CD4-positive, alpha-beta T cell (primary cell): ENCODE measurements around the gene CCDC157. TPM values are rescaled to one million over a fixed set of nuclear protein-coding genes. Genes with fewer than 3 reads are reported as not detected.
A peak's percentile ranks its signal among the peaks of the same experiment; 100 is the strongest.

ENCODE experiments used
- ATAC-seq: fragments of 200-7000 bp; cut with Tn5 transposase; one replicate; pipeline ENCODE4 v1.10.0; 2022; ENCODE audit warnings: mild to moderate bottlenecking; ENCODE audit not compliant: poor library complexity
- CTCF ChIA-PET: fragments of 350-600 bp; sonication (Branson Sonifier 250); formaldehyde crosslinking; loops from one replicate; lab custom pipeline; 2021; ENCODE audit warnings: antibody characterized with exemption, inconsistent platforms; lab: Charles Lee
- POLR2A ChIA-PET: fragments of 350-600 bp; sonication (Branson Sonifier 250); formaldehyde crosslinking; loops from one replicate; lab custom pipeline; 2021; ENCODE audit warnings: antibody characterized with exemption, inconsistent platforms; lab: Charles Lee
- DNase-seq, 14 experiments: peaks; one replicate each; pipeline ENCODE4 v3.0.0-alpha.2; 2013 to 2020; ENCODE audit warnings: mixed read lengths in 2 of 14
- H3K27ac ChIP-seq, 2 donors: one replicate each; pipeline versions ENCODE4 v1.5.1 to v1.7.0; 2013; ENCODE audit warnings: low read length in 2 of 2, low read depth in 1 of 2, mild to moderate bottlenecking in 1 of 2
- H3K27me3 ChIP-seq, 2 experiments: 1 replicate in 1 of 2; 2 replicates in 1 of 2; pipeline versions ENCODE4 v1.6.1 to v1.7.0; 2013; ENCODE audit warnings: low read length in 2 of 2, control low read depth in 1 of 2, mild to moderate bottlenecking in 1 of 2, moderate library complexity in 1 of 2; ENCODE audit not compliant: insufficient read depth in 2 of 2, control insufficient read depth in 1 of 2
- H3K36me3 ChIP-seq: one replicate; pipeline ENCODE4 v1.6.1; 2013; ENCODE audit warnings: low read length, control low read depth; ENCODE audit not compliant: insufficient read depth
- H3K4me1 ChIP-seq: one replicate; pipeline ENCODE4 v1.6.1; 2013; ENCODE audit warnings: low read length, control low read depth; ENCODE audit not compliant: insufficient read depth
- H3K4me3 ChIP-seq: one replicate; pipeline ENCODE4 v1.5.1; 2013; ENCODE audit warnings: mild to moderate bottlenecking, low read length, moderate library complexity
- H3K9me3 ChIP-seq, 2 experiments: 1 replicate in 1 of 2; 2 replicates in 1 of 2; pipeline versions ENCODE4 v1.6.1 to v1.7.0; 2013; ENCODE audit warnings: low read length in 2 of 2, mild to moderate bottlenecking in 2 of 2, control low read depth in 1 of 2, moderate library complexity in 1 of 2; ENCODE audit not compliant: control insufficient read depth in 1 of 2, insufficient read depth in 1 of 2
- H3K27ac Mint-ChIP-seq: one replicate; pipeline ENCODE4 v1.8.0; 2020; ENCODE audit warnings: mixed read lengths
- H3K27me3 Mint-ChIP-seq: one replicate; pipeline ENCODE4 v1.8.0; 2021; ENCODE audit warnings: mixed read lengths
- H3K36me3 Mint-ChIP-seq: one replicate; pipeline ENCODE4 v1.8.0; 2021; ENCODE audit warnings: low read depth, mixed read lengths
- H3K4me1 Mint-ChIP-seq: one replicate; pipeline ENCODE4 v1.8.0; 2021; ENCODE audit warnings: low read depth, mixed read lengths
- H3K4me3 Mint-ChIP-seq: one replicate; pipeline ENCODE4 v1.8.0; 2020; ENCODE audit warnings: mild to moderate bottlenecking, mixed read lengths
- H3K9me3 Mint-ChIP-seq: one replicate; pipeline ENCODE4 v1.8.0; 2020; ENCODE audit warnings: mixed read lengths
- CTCF ChIP-seq: fragments of 200-600 bp; IDR thresholded peaks from one replicate; pipeline ENCODE4 v1.8.0; 2022; ENCODE audit warnings: antibody characterized with exemption, mild to moderate bottlenecking
- intact Hi-C, 2 experiments: fragments of 100-400 bp; cut with DNase I in 1 of 2; cut with micrococcal nuclease in 1 of 2; formaldehyde crosslinking; loops; one replicate each; pipeline versions ENCODE4 v1.15.1 to v1.9.0; 2023 to 2025; cut with DNase I, micrococcal nuclease
- total RNA-seq, 174 experiments: library from RNA in 2 of 174; stranded (reverse) in 2 of 174; gene quantifications; one replicate each; pipeline ENCODE4 v1.2.3 and lab custom pipeline; 2021 to 2026

CCDC157 gene
- total RNA-seq, 2 experiments from 2014 or later: 8.3 to 10.1 TPM

GRCh38 chr22:30323246-30323645 lies 33.6 kb upstream of the CCDC157 start:
- ATAC-seq (no peak), DNase-seq (no peak)
- ChIA-PET CTCF (interaction anchor here (1.3 to 2.8 kb wide), 3 partner anchors 9 to 35 kb away, joined by 5 to 18 read pairs (median 6); partner anchors contain the start of gene CASTOR1), POLR2A (interaction anchor here (1.0 to 11.4 kb wide), 7 partner anchors 9 to 101 kb away, joined by 3 to 290 read pairs (median 7); partner anchors contain the start of genes CASTOR1, CCDC157 and SF3A1)
- TF ChIP-seq CTCF: no peak
- H3K27ac ChIP-seq: no peak overlapping the region
- peaks cover 80% of the 10 kb centered on the region for H3K36me3 Mint-ChIP-seq
- H3K4me3 ChIP-seq: no peak overlapping the region
- peak overlapping the region; percentile 93 for H3K4me3 Mint-ChIP-seq
- peak overlapping the region; percentile 84 for H3K27ac Mint-ChIP-seq
- H3K27me3 ChIP-seq: no peaks in the 10 kb centered on the region
- H3K9me3 ChIP-seq: no peaks in the 10 kb centered on the region
- H3K27me3 Mint-ChIP-seq: no peaks in the 10 kb centered on the region
- peaks cover 83% of the 10 kb centered on the region for H3K4me1 Mint-ChIP-seq
- peaks cover 41% of the 10 kb centered on the region for H3K36me3 ChIP-seq
- H3K9me3 Mint-ChIP-seq: no peaks in the 10 kb centered on the region
- intact Hi-C loops: no loop called here
- peaks cover 90% of the 10 kb centered on the region for H3K4me1 ChIP-seq

- H3K4me3 Mint-ChIP-seq: peak overlapping the region; percentile 93
- Histone ChIP-seq H3K4me3 (peak overlapping the region; percentile 71), H3K9me3 (no peaks in the 10 kb centered on the region), H3K27me3 (no peaks in the 10 kb centered on the region), H3K4me1 (peaks cover 80% of the 10 kb centered on the region), H3K27ac (peak overlapping the region; percentile 25 to 33), H3K36me3 (peaks cover 33% of the 10 kb centered on the region)
- ATAC-seq (peak; percentile 17), DNase-seq (peak in 12 of 14 experiments; percentile 16 to 81 (median 35))
- H3K27ac Mint-ChIP-seq: peak overlapping the region; percentile 84
- intact Hi-C loops: loop anchor here (2.0 kb wide), 2 partner anchors 13 to 17 kb away; no protein-coding TSS in a partner anchor
- peaks cover 71% of the 10 kb centered on the region for H3K36me3 Mint-ChIP-seq
- H3K27me3 Mint-ChIP-seq: no peaks in the 10 kb centered on the region
- ChIA-PET POLR2A (interaction anchor here (1.0 to 11.4 kb wide), 7 partner anchors 10 to 100 kb away, joined by 3 to 290 read pairs (median 7); partner anchors contain the start of genes CASTOR1, CCDC157 and SF3A1), CTCF (interaction anchor here (0.7 to 2.8 kb wide), 2 partner anchors 17 to 35 kb away, joined by 4 to 18 read pairs; partner anchors contain the start of gene CASTOR1)
- peaks cover 77% of the 10 kb centered on the region for H3K4me1 Mint-ChIP-seq
- TF ChIP-seq CTCF: no peak
- H3K9me3 Mint-ChIP-seq: no peaks in the 10 kb centered on the region
These were observed 32.6 kb upstream of the CCDC157 start for GRCh38 chr22:30324014-30324730.

- intact Hi-C loops: loop anchor here (2.0 kb wide), 2 partner anchors 14 to 18 kb away; no protein-coding TSS in a partner anchor
These were observed 31.6 kb upstream of the CCDC157 start for GRCh38 chr22:30325065-30325720.

More at GRCh38 chr22:30325065-30325720, 31.6 kb upstream of the CCDC157 start:
- ChIA-PET CTCF (interaction anchor here (0.9 to 2.8 kb wide), 3 partner anchors 11 to 62 kb away, joined by 4 to 18 read pairs (median 6); partner anchors contain the start of genes CASTOR1 and RNF215), POLR2A (interaction anchor here (0.8 to 11.4 kb wide), 6 partner anchors 11 to 62 kb away, joined by 3 to 290 read pairs (median 59); partner anchors contain the start of genes CASTOR1, CCDC157, RNF215 and SF3A1)
- no peaks in the 10 kb centered on the region for H3K9me3 ChIP-seq
- peaks cover 70% of the 10 kb centered on the region for H3K4me1 ChIP-seq
- H3K27me3 Mint-ChIP-seq: no peaks in the 10 kb centered on the region
- H3K4me3 ChIP-seq: peak overlapping the region; percentile 71
- DNase-seq (peak in 2 of 14 experiments; percentile 45 to 51), ATAC-seq (no peak)
- no peak for TF ChIP-seq CTCF
- no peaks in the 10 kb centered on the region for H3K9me3 Mint-ChIP-seq
- peak overlapping the region; percentile 84 for H3K27ac Mint-ChIP-seq
- H3K4me3 Mint-ChIP-seq: peak overlapping the region; percentile 93
- peaks cover 67% of the 10 kb centered on the region for H3K4me1 Mint-ChIP-seq
- peak overlapping the region; percentile 25 to 33 for H3K27ac ChIP-seq
- H3K27me3 ChIP-seq: no peaks in the 10 kb centered on the region
- H3K36me3 Mint-ChIP-seq: peaks cover 67% of the 10 kb centered on the region
- H3K36me3 ChIP-seq: peaks cover 23% of the 10 kb centered on the region
